ENCODE data around the gene EXD1. TPM values are rescaled to one million over a fixed set of nuclear protein-coding genes. Genes with fewer than 3 reads are reported as not detected.

EXD1 gene
- total and polyA plus RNA-seq, 4 donors, result not detected

GRCh38 chr15:41256577-41257038, 26.1 kb upstream of the EXD1 start:
- Histone ChIP-seq H3K27me3 (ENCODE audit: control insufficient read depth in 4 of 4, insufficient read depth in 4 of 4, low read length in 3 of 4) (no peaks in the 10 kb centered on the region), H3K4me3 (ENCODE audit: low read depth in 1 of 3, low read length in 3 of 3) (peak overlapping the region in 2 of 3 donors; percentile 34 to 82), H3K9me3 (ENCODE audit: control insufficient read depth in 4 of 4, low read length in 3 of 4) (no peaks in the 10 kb centered on the region), H3K4me1 (ENCODE audit: control insufficient read depth in 4 of 4, insufficient read depth in 4 of 4, low read length in 3 of 4) (peaks cover 8 to 59% (median 42%) of the 10 kb centered on the region in 4 donors), H3K27ac (ENCODE audit: low read depth in 1 of 2, low read length in 2 of 2) (peak overlapping the region; percentile 66 to 94), H3K9ac (ENCODE audit: low read depth in 1 of 2, low read length in 2 of 2) (peak overlapping the region in 1 of 2 donors; percentile 82), H3K36me3 (ENCODE audit: control insufficient read depth in 4 of 4, insufficient read depth in 3 of 4, low read depth in 1 of 4, low read length in 3 of 4) (peaks cover 0 to 9% (median 5%) of the 10 kb centered on the region in 4 donors)
- DNase-seq (ENCODE audit: low spot score), result no peak
- 35% methylated on average over 5 of the region's 5 CpGs for WGBS
- peak; percentile 59 to 82 for TF ChIP-seq JUND (IDR thresholded peaks at IDR 0.05)
- peak; percentile 65 to 66 for TF ChIP-seq HNF4A (conservative IDR thresholded peaks at IDR 0.05)
- peak; percentile 83 for TF ChIP-seq TAF1 (conservative IDR thresholded peaks at IDR 0.05)
- peak; percentile 67 for TF ChIP-seq ATF3 (IDR thresholded peaks at IDR 0.05)
- peak; percentile 66 for TF ChIP-seq REST (IDR thresholded peaks at IDR 0.05)
- peak; percentile 55 for TF ChIP-seq MAX (IDR thresholded peaks at IDR 0.05)
- TF ChIP-seq GABPA (IDR thresholded peaks at IDR 0.05 in 1 of 2, conservative IDR thresholded peaks at IDR 0.05 in 1 of 2), result no peak
- peak; percentile 92 for TF ChIP-seq FOXA1 (IDR thresholded peaks at IDR 0.05)
- TF ChIP-seq FOXA2 (IDR thresholded peaks at IDR 0.05), result peak; percentile 88
- TF ChIP-seq YY1 (IDR thresholded peaks at IDR 0.05), result peak; percentile 70
- TF ChIP-seq SP1 (IDR thresholded peaks at IDR 0.05), result peak; percentile 92
- TF ChIP-seq HNF4G (IDR thresholded peaks at IDR 0.05), result no peak
- TF ChIP-seq EGR1 (IDR thresholded peaks at IDR 0.05; ENCODE audit: low read depth in 2 of 2), result peak in 1 of 2 donors; percentile 33
- peak; percentile 78 for TF ChIP-seq ZBTB33 (IDR thresholded peaks at IDR 0.05)
- no peak for TF ChIP-seq NR2F2 (IDR thresholded peaks at IDR 0.05)
- TF ChIP-seq RAD21 (IDR thresholded peaks at IDR 0.05), result no peak
- TF ChIP-seq CTCF (IDR thresholded peaks at IDR 0.05; ENCODE audit: low read depth, low read length, missing input control), result no peak
- peak; percentile 88 to 90 for TF ChIP-seq RXRA (IDR thresholded peaks at IDR 0.05)

All from liver (tissue), 9 donors.